GM12873 (cell line): ENCODE results near the gene PCAT7.

Experiments used
- TF ChIP-seq, protein P1 (sequence below): IDR thresholded peaks from 2 replicates; pipeline ENCODE4 v1.5.1; 2012; ENCODE audit warnings: low read depth, mild to moderate bottlenecking, moderate library complexity, low read length, control low read depth; ENCODE audit not compliant: insufficient read depth; ENCODE audit errors: missing control alignments

PCAT7 gene

DNA sequence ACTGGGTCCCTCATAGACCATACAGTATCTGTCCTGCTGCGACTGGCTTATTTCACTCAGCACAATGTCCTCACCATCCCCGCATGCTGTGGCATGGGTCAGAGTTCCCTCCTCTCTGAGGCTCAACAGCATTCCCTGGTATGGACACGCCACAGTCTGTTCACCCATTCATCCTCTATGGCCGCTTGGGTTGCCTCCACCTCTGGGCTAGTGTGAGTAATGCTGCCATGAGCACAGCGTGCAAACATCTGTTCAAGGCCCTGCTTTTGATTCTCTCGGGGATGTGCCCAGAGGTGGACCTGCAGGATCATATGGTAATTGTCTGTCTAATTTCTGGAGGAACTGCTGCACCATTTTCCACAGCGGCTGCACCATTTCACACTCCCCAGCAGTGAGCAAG is 44.2 kb downstream of the PCAT7 start:
- TF ChIP-seq, protein P1, sequence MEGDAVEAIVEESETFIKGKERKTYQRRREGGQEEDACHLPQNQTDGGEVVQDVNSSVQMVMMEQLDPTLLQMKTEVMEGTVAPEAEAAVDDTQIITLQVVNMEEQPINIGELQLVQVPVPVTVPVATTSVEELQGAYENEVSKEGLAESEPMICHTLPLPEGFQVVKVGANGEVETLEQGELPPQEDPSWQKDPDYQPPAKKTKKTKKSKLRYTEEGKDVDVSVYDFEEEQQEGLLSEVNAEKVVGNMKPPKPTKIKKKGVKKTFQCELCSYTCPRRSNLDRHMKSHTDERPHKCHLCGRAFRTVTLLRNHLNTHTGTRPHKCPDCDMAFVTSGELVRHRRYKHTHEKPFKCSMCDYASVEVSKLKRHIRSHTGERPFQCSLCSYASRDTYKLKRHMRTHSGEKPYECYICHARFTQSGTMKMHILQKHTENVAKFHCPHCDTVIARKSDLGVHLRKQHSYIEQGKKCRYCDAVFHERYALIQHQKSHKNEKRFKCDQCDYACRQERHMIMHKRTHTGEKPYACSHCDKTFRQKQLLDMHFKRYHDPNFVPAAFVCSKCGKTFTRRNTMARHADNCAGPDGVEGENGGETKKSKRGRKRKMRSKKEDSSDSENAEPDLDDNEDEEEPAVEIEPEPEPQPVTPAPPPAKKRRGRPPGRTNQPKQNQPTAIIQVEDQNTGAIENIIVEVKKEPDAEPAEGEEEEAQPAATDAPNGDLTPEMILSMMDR = no peak

DNA sequence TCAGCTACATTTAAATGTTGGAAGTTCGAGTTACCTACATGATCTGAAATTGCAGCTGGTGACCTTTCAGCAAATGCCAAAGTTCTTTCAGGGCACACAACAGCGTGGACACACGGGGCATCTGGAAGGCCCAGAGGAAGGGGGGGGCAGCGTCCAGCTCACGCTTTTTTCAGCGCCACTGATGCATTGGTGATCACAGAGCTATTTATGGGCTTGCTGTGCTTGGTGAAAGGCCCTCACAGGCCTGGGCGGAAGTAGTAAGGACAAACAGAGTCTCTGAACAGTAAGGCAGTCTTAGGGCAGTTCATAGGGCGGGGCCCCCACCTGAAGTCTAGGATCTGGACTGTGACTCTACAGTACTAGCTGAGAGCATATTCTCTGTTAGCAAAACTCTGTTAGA is 45.4 kb downstream of the PCAT7 start:
- TF ChIP-seq, protein P1 = no peak

DNA sequence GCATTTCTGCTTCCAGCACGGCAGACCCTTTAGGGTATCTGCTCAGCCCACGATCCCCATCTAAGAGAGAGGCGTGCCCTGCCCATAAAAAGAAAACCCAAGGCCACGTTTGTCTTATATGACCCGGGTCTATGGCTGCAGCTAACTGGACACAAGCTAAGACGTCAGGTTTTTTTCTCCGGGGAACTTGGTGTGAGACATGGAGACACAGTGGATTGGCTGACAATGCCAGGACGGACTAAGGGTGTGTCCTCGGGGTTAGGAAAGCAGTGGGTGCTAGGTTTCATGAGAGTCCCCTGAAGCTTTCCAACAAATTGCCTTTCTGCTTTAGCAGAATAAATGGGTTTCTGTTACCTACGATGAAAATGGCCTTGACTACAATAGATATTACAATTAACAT is 45.8 kb downstream of the PCAT7 start:
- TF ChIP-seq, protein P1 = no peak

DNA sequence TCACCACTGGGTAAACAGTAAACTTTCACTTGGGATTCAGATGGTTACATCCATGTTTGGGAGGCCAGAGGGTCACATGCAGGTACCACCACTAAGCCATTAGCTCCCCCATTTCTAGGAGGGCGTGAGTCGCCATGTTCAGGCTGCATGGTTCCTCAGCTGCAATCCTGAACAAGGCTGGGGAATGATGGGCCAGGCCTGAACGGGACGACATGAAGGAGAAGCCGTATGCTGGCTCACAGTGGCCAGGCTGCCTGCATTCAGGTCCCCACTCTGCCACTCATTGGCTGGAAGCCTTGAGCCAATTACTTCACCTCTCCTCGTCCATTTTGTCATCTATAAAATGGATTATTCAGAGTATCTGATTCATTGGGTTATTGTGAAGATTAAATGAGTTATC is 47.8 kb downstream of the PCAT7 start:
- TF ChIP-seq, protein P1 = no peak

DNA sequence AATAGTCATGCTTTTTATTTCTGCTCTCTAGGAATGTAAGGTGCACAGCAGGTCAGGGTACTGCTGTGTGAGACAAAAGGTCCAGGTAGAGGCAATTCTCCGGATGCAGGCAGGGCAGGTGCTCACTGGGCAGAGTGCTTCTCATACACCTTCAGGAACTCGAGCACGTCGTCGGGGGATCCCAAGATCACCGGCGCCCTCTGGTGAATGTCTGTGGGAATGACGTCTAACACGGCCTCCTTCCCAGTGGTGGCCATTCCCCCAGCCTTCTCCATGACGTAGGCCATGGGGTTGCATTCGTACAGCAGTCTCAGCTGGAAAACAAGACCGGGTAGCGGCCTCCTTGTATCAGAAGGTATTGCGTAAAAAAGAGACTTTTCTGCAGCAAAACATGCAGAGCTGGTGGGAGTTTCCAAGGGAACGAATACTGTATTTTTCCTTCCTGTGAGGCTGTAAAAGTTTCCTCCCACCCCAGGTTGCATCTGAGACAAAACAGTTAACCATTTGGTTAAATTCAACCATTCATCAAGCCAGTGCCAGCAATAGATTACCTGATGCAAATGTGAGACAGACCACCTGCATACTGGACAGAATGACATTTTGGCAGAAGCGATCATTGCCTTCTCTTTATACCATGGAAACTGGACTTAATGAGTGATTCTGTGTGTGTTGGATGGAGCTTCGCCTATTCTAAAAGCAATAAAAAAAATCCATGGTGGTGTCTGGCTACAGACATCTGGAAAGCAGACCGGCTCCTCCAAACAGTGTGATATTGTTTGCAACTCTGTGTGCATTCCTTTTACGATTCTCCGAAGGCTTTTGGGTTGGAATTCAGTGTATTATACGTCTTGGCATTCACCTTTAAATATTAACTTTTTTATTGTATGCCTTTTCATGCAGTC is 48.6 kb downstream of the PCAT7 start:
- TF ChIP-seq, protein P1 = peak; percentile 88

DNA sequence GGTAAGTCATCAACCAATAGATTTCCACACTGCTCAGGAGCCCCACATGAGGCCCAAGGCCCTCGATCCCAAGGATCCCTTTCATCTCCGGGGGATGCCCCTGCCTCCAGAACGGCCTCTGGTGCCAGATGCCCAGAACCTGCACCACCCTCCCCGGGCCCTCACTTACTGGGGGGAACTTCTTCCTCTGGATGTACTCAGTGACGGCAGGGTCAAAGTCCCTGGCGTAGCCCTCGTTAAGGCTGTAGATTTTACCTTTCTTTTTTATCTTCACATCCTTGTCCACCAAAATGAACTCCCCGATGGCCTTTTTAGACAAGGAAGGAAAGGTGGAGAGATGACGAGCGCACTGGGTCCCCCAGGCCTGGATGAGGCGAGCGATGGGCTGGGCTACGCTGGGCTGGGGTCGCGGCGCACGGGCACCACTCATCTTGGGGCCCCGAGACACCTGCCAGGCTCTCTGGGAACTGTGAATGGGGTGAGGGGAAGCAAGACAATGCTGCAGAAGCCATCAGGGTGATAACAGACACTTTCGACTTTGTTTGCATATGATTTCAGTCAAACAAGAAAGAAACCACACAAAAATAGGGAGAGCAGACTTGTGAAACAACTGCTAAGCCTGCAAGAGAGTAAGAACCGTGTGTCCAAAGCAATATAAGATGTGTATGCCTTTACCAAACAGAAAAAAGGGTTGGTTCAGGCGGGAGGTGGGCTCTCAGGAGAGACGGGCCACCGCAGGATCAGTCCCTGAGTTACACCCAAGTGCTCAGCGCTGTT is 52.0 kb downstream of the PCAT7 start:
- TF ChIP-seq, protein P1 = no peak

DNA sequence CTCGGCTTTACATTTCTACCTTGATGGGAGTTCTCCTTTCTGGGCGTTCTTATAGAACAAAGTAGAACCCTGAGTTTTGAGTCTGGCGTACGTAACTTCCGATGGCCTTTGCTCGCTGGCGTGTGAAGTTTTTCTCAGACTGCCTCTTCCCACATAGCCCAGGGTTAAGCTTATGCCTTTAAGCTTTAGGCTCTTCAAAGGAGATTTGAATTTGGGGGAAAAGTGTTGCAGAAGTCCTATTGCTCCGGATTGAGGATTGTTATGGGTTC is 52.5 kb downstream of the PCAT7 start:
- TF ChIP-seq, protein P1 = no peak
